ENCODE results near the gene NRXN3.

NRXN3 gene

DNA sequence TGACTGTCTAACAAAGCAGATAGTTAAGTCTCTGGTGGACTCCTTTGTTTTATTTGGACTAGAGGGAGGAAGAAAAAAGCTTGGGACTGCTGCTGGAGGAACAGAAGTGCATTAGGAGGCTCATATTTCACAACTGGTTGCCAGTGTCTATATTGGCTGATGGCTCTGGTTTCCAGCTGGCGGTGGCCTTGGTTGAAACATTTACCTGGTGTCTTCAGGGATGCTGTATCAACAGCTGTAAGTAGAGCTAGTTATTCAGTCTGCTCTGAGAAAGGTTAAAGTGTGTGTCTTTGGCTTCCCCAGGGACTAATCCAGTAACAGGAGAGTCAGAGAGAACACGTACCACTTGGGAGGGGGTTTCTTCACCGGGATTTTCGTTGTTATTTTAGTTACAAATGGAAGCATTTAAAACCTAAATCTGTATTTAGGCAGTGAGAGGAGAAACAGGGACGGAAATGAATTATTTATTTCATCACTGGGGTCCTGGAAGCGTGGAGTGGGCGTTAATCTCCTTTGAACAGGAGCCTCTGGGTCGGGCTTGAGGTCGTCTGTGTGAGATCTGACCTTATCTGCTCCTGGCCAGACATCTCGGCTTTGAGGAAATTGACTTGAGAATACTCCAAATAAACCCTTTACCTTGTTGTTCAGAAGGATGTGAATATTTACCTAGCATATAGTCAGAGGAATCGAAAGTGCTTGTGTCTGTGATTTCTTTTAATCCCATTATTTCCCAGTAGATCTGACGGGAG is 149.9 kb downstream of the NRXN3 start:
- no peak for DNase-seq (ENCODE audit: low read depth in 2 of 2)

GRCh38 chr14:78324353-78324752 is 154.2 kb downstream of the NRXN3 start:
- DNase-seq (ENCODE audit: low read depth in 2 of 2): no peak

DNA sequence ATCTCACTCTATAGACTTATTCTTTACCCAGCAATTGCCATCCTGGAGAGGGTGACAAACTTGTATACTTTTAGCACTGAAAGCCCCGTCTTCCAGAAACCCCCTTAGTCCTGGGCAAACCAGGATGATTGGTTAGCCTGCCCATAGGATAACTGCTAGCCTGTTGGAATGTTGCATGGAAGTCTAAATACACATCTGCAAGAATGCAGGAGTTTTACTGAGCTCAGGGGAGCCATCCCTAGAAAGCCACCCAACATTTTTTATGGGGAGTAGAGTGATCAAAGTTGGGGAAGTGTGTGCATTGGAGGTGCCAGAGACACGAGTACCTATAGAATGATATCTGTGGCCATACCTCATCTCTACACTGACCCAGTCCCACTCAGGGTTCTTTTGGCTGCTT is 155.7 kb downstream of the NRXN3 start:
- DNase-seq (ENCODE audit: low read depth in 2 of 2): no peak

DNA sequence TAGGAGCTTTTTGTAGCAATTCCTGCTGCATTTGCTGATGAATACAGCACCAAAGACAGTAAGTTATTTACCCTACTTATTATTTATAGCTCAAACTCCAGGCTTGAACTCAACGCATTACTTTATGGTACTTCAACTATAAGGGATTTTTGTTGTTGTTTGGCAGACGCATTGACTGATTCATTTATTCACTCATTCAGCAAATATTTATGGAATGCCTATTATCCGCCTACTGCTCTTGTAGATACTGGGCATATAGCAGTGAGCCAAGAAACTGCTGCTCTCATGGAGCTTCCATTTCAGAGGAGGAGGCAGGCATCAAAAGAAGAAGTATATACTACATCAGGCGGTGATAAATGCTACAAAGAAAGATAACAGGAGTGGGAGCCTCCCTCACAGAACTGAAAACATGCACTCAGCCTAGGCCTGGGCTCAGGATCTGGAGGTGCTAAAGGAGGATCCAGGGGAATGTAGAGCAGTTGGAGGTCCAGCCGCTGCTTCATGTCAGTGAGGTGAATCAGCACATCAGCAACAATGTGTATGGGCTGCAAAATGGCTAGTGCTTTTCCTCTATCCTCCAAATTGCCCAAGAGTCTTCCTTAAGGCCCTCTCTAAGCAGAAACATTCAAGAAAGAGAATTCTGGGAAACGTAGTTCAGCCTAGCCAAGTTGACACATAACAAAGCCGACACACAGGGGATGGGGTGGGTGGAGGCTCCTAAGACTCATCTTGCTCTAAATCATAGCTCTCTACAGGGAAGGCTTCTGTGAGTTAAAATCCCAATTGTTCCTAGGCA is 157.5 kb downstream of the NRXN3 start:
- DNase-seq (ENCODE audit: low read depth in 2 of 2): no peak

DNA sequence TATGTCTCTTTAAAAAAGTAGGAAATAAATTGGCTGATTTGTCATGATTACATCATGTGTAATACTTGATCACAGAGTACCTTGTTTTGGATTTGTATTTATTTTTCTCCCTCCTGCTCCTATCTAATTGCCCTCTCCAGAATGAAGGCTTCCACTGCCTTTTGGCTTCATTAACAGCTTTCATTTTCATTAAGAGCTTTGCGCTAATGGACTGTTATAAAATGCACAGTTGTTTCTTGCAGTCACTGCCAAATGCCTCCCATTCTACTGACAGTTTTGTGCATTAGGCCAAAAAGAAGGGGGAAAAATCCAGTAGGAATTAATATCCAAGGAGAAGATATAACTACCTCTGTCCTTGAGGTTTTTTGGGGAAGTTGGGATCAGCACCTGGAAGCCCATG is 159.2 kb downstream of the NRXN3 start:
- DNase-seq (ENCODE audit: low read depth in 2 of 2): no peak

DNA sequence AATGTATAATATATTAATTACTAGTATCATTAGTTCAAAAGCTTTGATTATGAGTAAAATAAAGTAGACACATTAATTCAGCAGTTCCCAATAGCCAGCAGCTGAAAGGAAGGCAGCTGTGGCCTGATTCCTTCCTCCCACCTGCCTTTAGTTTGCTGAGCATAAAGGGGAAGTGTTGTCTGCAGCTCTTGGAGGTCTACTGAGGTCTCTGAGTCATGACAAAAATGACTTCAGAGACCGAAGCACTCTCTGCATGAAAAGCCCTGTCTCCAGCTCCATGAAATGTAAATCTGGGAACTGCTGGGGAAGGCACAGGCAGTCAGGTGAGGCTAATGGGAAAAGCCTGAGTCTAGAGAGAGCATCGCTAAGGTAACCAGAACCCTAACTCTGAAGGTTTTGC is 165.4 kb downstream of the NRXN3 start:
- DNase-seq (ENCODE audit: low read depth in 2 of 2): no peak

- DNase-seq (ENCODE audit: low read depth in 2 of 2): no peak
Observed at GRCh38 chr14:78340250-78340649, 170.1 kb downstream of the NRXN3 start.

- DNase-seq (ENCODE audit: low read depth in 2 of 2): no peak
Observed at GRCh38 chr14:78341827-78342389, 171.7 kb downstream of the NRXN3 start.

GRCh38 chr14:78342879-78343278 is 172.7 kb downstream of the NRXN3 start:
- DNase-seq (ENCODE audit: low read depth in 2 of 2): no peak

- no peak for DNase-seq (ENCODE audit: low read depth in 2 of 2)
Observed at GRCh38 chr14:78344290-78344689, 174.1 kb downstream of the NRXN3 start.

- no peak for DNase-seq (ENCODE audit: low read depth in 2 of 2)
Observed at GRCh38 chr14:78345131-78345744, 175.1 kb downstream of the NRXN3 start.

- DNase-seq (ENCODE audit: low read depth in 2 of 2): no peak
Observed at GRCh38 chr14:78346747-78347146, 176.6 kb downstream of the NRXN3 start.

GRCh38 chr14:78355109-78355508 is 184.9 kb downstream of the NRXN3 start:
- DNase-seq (ENCODE audit: low read depth in 2 of 2): no peak

GRCh38 chr14:78356391-78356790 is 186.2 kb downstream of the NRXN3 start:
- DNase-seq (ENCODE audit: low read depth in 2 of 2): no peak

GRCh38 chr14:78358591-78358990 is 188.4 kb downstream of the NRXN3 start:
- DNase-seq (ENCODE audit: low read depth in 2 of 2): no peak

- no peak for DNase-seq (ENCODE audit: low read depth in 2 of 2)
Observed at GRCh38 chr14:78359581-78359980, 189.4 kb downstream of the NRXN3 start.

GRCh38 chr14:78363008-78363407 is 192.8 kb downstream of the NRXN3 start:
- DNase-seq (ENCODE audit: low read depth in 2 of 2): no peak

GRCh38 chr14:78367355-78367754 is 197.2 kb downstream of the NRXN3 start:
- no peak for DNase-seq (ENCODE audit: low read depth in 2 of 2)

DNA sequence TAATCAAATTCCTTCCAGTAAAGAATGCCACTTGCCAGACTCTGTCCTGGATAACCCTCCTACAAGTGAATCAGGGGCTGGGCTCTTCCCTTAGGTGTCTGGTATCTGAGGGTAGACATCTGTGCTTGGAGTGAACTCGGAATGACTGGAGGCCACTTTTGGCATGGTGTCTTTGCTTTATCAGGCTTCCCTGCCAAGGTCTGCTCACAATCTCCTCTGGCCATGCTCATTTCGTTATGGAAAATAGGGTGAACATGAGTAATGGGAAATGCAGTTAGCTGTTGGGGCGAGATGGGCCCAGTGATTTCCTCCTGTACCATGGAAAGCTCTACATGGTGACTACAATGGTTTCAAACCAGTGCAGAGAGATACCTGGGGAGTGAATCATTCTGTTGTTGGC is 212.9 kb downstream of the NRXN3 start:
- no peak for DNase-seq (ENCODE audit: low read depth in 2 of 2)

DNA sequence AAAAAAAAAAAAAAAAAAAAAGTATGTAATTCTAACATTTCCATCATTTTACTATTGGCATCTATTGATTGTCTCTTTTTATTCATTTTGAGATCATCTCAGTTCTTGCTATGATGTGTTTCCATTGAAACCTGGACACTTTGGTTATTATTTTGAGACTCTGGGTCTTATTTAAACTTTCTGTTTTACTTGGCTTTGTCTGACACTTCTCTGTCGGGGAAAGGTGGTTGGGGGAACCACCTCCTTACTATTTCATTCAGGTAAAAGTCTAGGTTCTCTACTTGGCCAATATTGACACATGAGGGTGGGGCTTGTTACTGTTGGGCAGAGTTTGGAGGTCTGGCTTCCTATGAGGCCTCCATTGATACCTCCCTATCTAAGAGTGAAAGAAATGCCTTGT is 228.0 kb downstream of the NRXN3 start:
- DNase-seq (ENCODE audit: low read depth in 2 of 2): no peak

DNA sequence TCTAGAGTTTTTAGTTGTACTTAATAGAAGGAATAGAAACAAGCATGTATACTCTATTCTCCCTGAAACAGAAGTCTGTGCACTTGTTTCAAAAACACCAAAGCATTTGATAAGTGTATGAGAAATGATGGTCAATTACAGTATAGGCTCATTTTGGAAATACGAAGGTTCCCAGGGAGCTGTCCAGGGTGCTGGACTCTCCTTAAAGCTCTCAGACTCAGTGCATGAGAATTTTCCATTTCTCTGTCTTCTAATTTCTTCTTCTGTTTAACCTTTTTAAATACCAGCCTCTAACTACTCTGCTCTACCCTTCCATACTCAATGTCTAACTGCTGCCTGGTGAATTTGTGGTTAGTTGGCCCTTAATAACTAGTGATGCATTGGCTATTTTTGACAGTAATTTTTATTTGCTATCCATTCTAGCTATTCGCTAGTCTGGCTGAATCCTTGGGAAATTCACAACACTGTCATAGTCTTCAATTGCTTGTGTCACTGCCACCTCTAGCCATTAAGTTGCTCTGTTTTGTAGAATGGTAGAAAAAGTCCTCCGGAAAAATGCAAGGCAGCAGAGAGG is 229.2 kb downstream of the NRXN3 start:
- no peak for DNase-seq (ENCODE audit: low read depth in 2 of 2)

DNA sequence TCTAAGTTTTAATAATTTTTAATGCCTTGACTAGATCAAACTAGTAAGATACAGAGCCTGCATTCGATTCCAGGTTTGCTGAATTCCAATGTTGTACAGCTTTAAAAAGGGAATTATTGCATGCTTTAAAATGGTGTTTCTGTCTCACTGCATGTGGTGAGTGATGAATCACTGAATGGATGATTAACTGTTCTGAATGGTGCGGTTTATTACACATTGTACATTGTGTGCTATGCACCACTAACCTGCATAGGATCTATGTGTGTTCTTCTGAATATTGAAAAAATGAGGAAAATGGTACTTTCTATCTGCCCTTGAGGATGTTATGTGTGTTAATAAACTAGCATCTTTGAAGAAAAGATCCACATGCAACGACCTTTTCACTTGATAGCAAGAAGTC is 231.7 kb downstream of the NRXN3 start:
- no peak for DNase-seq (ENCODE audit: low read depth in 2 of 2)
